KOPT-K1 (cell line): Measurements from ENCODE around the gene DHX58.
A peak's percentile ranks its signal among the peaks of the same experiment; 100 is the strongest.
"Not testable (repeated sequence)": the region's sequence is repeated elsewhere in the genome, so short reads cannot be mapped to it uniquely, and the experiment has no call there.

Experiments used
- H3K27ac ChIP-seq: fragments of 200-600 bp; sonication (generic); 2 replicates; pipeline ENCODE4 v1.5.1; 2016; ENCODE audit warnings: antibody characterized with exemption, mild to moderate bottlenecking, low read depth, low read length; ENCODE audit not compliant: poor library complexity, severe bottlenecking
- H3K36me3 ChIP-seq: fragments of 200-600 bp; sonication (generic); 2 replicates; pipeline ENCODE4 v1.5.1; 2017; ENCODE audit warnings: antibody characterized with exemption, mild to moderate bottlenecking, low read length, moderate library complexity; ENCODE audit not compliant: insufficient read depth
- H3K9me3 ChIP-seq: fragments of 200-600 bp; sonication (generic); 2 replicates; pipeline ENCODE4 v1.5.1; 2017; ENCODE audit warnings: antibody characterized with exemption, low read length, mild to moderate bottlenecking; ENCODE audit not compliant: insufficient read depth, poor library complexity, severe bottlenecking

The DHX58 gene

DNA sequence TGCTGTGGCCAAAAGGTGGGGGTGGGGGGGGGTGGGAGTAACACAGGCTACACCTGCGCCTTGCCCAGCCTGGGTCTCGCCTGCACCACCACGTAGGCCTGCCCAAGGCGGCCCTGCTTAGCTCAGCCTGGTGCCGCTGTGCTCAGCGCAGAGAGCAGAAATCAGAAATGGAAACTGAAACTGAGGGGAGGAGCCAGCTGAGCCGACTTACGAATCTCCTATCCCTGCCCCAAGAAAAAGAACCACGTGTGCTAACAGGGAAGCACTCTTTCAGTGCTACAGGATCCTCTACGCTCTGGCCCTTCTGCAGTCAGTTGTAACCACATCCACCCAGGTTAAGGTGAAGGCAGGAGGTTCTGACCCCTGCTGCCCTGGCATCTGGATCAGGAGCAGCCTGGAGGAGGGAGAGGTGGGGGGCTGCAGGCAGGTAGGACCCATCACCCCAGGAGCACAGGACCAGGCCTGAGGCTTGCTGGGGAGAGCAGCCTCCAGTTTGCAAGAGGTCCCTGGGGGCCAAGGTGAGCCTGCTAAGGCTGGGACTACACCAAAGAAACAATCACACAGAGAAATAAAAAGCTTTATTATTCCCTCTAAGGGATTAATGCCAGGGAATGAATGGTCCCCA, at the start of gene DHX58:
Gene DHX58 (minus strand): TSS at position 163 of the 625 bp plus-strand sequence. CDS start 822 bp downstream, outside the sequence.
- H3K27ac ChIP-seq: peak within 1 kb of the TSS; percentile 91
- H3K36me3 ChIP-seq: peaks cover 55% of the 10 kb centered on the region
- no peaks in the 10 kb centered on the region for H3K9me3 ChIP-seq

DNA sequence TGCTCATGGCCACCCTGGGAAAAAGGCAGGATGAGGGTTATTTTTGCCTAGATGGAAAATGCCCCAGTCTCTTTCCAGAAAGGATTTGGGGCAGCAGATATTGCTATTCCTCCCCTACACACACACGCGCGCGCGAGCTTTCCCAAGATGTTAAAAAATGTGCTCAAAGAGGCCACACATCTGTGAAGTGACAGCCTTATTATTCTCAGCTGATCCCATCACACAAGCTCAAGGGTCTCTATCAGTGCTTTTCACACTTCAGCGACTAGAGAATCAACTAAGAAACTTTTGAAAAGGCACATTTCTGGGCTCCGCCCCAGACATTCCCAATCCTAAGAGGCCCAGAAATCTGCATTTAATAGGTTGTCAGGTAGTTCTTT, 48.0 kb upstream of the DHX58 start:
- Histone ChIP-seq H3K27ac (no peak overlapping the region), H3K9me3 (no peaks in the 10 kb centered on the region), H3K36me3 (no peaks in the 10 kb centered on the region)

DNA sequence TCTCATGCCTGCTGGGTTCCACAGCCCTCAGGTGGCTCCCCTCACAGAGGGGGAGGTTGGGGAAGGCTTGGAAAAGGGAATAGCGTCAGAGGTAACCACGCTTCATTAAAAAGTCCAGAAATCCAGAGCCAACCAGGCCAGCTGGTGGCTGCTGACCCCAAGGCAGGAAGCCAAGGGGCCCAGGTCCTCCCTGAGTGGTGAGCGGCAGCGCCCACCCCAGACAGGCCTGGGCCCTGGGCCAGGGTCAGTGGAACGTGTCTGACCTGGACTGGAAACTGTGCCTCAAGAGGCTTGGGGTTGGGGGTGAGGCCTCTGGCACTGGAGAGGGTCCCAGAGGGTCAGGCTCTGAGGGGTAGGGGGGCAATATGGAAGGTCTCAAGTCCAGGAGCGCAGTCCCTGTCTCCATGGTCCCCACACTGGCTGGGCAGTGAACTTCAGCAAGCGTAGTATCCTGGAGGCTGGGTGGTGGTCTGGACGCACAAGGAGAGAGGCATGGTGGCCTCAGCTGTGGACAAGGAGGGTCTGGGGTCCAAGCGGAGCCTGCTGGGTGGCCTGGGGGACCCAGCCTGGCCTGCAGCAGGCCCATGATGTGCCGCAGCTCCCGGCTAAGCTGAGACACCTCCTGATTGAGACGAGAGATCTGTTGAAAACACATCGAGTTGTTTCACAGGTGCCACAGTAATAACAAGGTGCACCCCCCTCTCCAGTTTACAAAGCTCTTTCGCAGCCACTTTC, 47.4 kb upstream of the DHX58 start:
- Histone ChIP-seq H3K9me3 (no peaks in the 10 kb centered on the region), H3K27ac (no peak overlapping the region), H3K36me3 (no peaks in the 10 kb centered on the region)

DNA sequence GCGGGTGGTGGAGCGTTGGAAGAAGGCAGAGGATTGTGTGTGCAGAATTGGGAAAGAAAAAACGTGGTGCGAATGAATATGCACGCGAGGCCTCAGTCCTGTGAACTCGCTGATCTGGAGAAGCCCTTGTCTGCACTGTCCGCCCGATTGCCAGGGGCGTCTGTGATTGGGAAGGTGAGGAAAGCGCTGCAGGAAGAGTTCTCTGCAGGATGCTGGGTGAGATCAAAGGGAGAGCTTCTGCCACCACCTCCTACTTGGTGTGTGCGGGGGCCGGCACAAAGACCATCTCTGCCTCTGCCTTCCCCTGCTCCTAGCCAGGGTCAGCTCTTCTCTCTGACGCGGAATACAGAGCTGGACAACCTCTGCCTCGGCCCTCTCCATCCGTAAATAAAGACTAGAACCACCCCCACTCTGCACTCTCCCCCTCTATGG, 43.1 kb upstream of the DHX58 start:
- Histone ChIP-seq H3K9me3 (no peaks in the 10 kb centered on the region), H3K27ac (no peak overlapping the region), H3K36me3 (peaks cover 17% of the 10 kb centered on the region; the same call in 1 of the 2 replicates)

DNA sequence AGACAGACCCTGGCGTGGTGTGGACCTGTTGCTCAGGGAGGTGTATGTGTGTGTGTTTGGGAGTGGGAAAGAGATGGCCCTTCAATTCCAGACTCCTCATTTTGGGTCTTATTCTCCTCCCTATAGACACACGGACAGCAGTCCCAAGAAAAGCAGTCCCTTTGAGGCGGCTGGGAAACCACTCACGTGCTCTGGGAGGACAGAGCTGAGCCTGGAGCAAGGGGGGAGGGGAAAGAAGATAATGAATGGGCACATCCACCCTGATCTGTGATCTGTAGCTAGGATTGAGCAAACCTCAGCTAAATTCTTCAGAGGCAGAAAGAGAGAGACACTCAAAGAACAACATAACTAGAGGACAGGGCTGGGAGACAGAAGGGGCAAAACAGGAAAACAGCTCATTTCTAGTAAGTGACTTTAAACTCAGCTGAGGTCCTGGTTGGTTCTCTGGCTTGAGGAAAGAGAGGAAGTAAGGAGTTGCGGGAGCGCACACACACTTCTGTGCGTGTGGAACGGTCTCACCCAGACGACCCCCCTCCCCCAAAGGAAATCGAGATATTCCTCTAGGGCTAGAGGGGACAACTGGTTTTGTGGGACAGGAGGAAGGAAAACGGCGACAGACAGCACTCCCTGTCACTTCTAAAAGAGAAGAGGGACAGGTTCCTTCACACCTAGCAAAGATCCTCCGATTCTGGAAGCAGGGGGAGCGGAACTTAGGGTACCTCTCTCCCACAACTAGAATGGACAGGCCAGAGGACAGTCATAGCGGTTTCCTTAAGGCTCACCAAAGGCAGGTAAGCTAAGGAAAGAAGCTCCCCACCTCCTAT, 41.6 kb upstream of the DHX58 start:
- Histone ChIP-seq H3K27ac (peak overlapping the region; percentile 73), H3K36me3 (peaks cover 30% of the 10 kb centered on the region; the same call in 1 of the 2 replicates)

DNA sequence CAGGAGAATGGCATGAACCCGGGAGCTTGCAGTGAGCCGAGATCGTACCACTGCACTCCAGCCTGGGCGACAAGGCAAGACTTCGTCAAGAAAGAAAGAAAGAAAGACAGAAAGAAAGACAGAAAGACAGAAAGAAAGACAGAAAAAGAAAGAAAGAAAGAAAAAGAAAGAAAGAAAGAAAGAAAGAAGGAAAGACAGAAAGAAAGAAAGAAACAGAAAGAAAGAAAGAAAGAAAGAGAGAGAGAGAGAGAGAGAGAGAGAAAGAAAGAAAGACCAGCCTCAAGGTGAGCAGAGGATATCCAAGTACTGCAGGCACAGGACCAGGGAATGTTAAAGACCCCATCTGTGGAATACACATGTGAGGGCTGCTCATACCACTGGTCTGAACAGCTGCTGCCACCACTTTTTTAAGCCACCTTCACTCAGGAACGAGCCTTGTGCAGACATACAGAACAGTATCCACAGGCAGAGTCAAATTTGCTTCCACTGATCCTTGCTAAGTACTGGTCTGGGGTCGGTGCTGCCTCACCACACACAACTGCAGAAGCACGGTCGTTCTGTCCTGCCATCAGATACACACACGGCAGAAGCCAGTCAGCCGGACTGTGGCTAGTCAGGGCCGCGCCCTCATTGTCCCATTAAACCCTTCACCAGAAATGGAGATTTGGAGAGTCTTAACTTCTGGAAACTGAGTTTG, 34.5 kb upstream of the DHX58 start:
- Histone ChIP-seq H3K27ac (no peak overlapping the region), H3K36me3 (peaks cover 80% of the 10 kb centered on the region), H3K9me3 (no peaks in the 10 kb centered on the region)

More for the DNA sequence above, 41.6 kb upstream of the DHX58 start:
- no peaks in the 10 kb centered on the region for H3K9me3 ChIP-seq

DNA sequence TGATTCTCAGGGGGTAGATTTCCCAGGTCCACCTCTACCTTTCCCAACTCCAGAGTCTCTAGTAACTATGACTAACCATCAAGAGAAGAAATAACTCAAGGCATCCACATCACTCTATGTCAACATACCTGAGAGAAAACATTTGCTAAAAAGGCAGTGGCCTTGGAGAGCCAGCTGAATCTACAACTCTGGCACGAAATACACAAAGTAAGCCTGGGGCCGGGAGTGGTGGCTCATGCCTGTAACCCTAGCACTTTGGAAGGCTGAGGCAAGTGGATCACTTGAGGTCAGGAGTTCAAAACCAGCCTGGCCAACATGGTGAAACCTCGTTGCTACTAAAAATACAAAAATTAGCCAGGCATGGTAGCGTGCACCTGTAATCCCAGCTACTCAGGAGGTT, 30.6 kb upstream of the DHX58 start:
- H3K9me3 ChIP-seq, H3K27ac ChIP-seq: not testable (repeated sequence)
- peaks cover 76% of the 10 kb centered on the region for H3K36me3 ChIP-seq

DNA sequence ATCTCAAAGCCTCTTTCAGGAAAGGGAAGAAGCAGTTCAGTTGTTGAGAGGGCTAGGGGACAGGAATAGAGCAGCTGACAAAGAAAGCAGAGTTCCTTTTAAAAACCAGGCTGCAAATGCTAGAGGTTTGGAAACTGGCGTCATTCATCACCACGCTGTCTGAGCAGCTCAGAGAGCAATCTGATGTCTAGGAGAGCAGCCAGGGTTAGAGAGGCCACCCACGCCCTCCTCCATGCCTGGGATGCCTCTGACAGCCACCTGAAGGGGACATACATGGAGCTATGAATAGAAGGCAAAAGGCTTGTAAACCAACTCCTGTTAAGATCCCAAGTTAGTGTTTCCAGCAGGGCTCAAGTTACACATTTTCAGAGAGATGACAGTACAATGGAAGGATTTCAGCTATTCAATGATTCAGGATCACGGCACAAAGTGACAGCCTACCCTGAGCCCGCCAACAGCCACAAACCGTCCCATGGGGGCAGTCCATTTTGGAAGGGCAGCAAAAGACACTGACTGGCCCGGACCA, 29.9 kb upstream of the DHX58 start:
- Histone ChIP-seq H3K27ac (no peak overlapping the region), H3K9me3 (no peaks in the 10 kb centered on the region), H3K36me3 (peaks cover 73% of the 10 kb centered on the region)

DNA sequence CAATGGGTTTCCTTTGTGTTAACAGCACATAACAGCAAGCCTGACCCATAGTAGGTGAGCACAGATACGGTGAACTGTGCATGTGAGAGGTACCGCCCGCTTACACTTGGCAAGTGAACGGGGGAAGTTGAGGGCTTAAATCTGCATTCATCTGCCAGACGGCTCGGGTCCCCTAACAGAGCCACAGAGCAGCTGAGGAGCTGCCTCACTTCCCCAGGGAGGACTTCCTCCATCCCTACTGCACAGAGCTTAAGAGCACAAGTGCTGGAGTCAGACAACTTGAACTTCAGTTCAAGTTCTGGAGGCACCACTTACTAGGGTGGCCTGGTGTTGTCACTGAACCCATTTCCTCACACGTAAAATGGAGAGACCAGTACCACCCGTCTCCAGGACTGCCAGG, 28.9 kb upstream of the DHX58 start:
- H3K36me3 ChIP-seq: peaks cover 71% of the 10 kb centered on the region
- H3K9me3 ChIP-seq: no peaks in the 10 kb centered on the region
- H3K27ac ChIP-seq: no peak overlapping the region

DNA sequence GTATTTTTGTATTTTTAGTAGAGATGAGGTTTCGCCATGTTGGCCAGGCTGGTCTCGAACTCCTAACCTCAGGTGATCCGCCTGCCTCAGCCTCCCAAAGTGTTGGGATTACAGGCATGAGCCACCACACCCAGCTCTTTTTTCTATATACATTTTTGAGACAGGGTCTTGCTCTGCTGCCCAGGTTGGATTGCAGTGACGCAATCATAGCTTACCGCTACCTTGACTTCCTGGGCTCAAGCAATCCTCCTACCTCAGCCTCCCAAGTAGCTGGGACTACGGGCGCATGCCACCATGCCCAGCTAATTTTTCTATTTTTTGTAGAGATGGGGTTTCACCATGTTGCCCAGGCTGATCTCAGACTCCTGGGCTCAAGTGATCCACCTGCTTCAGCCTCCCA, 28.2 kb upstream of the DHX58 start:
- not testable (repeated sequence) for H3K27ac ChIP-seq, H3K9me3 ChIP-seq
- peaks cover 72% of the 10 kb centered on the region for H3K36me3 ChIP-seq

DNA sequence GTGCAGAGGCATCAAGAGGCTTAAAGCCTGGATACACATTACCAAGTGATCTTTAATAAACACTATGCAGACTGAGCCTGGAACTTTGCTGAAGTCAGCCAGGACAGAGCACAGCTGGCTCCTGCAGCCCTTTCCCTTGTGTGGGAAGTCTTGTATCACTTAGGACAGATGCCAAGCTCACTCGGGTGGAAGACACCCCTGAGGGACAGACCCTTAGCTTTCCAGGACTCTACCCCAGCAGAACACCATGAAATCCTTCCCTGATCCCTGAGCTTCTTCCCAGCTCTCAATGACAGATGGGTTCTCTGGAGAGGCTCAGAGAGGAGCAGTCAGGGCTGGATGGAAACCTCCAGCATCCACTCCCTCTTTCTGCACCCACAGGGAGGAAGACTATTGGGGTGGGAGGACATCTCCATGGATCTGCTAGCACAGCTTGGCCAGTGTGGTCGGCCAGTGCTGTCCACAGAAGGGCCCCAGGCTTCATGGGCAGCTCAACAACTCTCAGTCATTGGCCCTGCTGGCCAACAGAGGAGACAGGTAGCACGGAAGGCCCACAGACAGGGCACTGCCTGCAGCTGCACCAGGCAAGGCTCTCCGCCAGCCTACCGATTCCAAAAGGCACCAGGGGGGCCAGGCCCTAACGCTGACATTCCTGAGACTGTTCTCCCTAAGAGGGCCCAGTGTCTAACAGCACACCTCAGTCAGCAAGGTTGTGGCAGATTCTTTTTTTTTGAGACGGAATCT, 26.4 kb upstream of the DHX58 start:
- Histone ChIP-seq H3K9me3 (no peaks in the 10 kb centered on the region), H3K36me3 (peaks cover 73% of the 10 kb centered on the region), H3K27ac (no peak overlapping the region)

DNA sequence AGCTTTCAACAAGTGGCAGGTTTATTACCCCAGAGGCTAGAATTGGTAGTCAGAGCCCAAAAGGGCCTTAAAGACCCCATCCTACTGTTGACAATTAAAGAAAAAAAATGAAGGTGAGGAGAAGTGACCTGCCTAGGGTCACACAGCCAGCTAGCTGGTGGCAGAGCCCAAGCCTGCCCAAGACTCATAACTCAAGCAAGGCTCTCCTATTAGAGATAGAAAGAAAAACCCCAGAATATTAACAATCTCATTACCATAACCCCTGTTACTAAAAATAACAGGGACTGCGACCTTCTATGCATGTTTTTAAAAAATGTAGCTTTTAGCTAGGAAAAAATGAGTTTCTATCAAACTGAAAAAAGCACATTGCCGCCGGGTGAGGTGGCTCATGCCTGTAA, 24.1 kb upstream of the DHX58 start:
- Histone ChIP-seq H3K36me3 (peaks cover 66% of the 10 kb centered on the region), H3K27ac (no peak overlapping the region), H3K9me3 (no peaks in the 10 kb centered on the region)

DNA sequence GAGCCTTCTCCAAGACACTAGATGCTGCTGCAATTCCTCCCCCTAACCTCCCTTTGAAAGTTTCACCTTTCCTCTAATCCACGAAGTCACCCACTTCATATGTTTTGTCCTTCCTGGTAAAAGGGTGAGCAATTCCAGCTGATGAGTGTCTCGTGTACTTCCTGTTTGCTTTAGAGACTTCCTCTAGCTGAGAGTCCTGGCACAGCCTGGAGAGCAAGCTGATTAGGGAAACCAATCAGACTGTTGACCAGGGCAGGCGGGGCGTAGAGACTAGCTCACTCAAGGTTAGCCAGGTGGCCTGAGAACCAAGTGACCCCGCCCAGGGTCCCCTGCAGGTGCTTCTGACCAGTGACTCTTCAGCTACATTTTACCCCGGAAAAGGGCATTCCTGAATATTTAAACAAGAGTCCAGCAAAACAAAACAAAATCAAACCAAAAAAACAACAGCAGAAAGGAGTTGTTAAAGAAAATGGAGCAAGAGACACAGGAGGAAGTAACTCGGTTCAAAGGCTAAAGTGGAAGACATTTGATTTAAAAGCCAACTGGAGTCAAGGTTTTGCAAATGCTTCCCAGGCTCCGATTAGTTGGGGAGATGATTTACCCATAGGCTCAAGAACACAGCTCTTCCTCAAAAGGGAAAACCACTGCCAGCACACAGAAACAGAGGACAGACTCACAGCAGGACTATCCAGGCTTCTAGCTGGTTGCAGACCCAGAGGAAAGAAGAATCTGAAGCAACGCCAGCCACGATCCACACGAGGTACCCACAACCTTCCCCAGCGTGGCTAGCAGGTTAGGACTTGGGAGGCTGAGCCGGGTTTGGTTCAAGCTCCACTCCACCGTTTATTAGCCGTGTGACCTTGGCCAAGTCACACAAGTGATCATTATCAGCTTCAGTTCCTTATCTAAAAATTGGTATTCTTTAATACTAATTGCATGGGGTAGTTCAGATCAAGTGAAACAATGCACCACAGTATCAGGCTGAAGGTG, 23.4 kb upstream of the DHX58 start:
- H3K36me3 ChIP-seq: peaks cover 66% of the 10 kb centered on the region
- no peaks in the 10 kb centered on the region for H3K9me3 ChIP-seq
- H3K27ac ChIP-seq: no peak overlapping the region
